A549 (cell line): ENCODE measurements around the gene RMRP. TPM values are rescaled to one million over a fixed set of nuclear protein-coding genes. Genes with fewer than 3 reads are reported as not detected.
"Not testable (repeated sequence)": the region's sequence is repeated elsewhere in the genome, so short reads cannot be mapped to it uniquely, and the experiment has no call there.

ENCODE experiments used
- ATAC-seq, 2 experiments: fragments of 200-7000 bp in 1 of 2; fragments of >200 bp in 1 of 2; cut with Nextera tagmentation in 1 of 2; cut with Tn5 transposase in 1 of 2; 3 replicates each; pipeline versions ENCODE4 v1.8.0 to v1.9.1; 2018 to 2020; ENCODE audit warnings: mild to moderate bottlenecking in 1 of 2, moderate library complexity in 1 of 2
- CTCF ChIA-PET: fragments of 300-600 bp; sonication (Branson Sonifier 250); formaldehyde crosslinking; extraction: SDS; loops from one replicate; lab custom pipeline; 2021; ENCODE audit warnings: antibody characterized with exemption, inconsistent platforms; lab: Yijun Ruan, JAX
- POLR2A ChIA-PET: fragments of 350-600 bp; formaldehyde crosslinking; extraction: SDS; loops from one replicate; lab custom pipeline; 2021; ENCODE audit warnings: antibody characterized with exemption, inconsistent platforms; lab: Yijun Ruan, JAX
- DNase-seq, 2 experiments: peaks; one replicate each; pipeline versions ENCODE4 v3.0.0 to v3.0.0-alpha.2; 2011 to 2016; ENCODE audit warnings: low read depth in 1 of 2, low spot score in 1 of 2
- FAIRE-seq: peaks from 2 replicates; lab custom pipeline; 2011; peaks lifted over from hg19 to GRCh38; lab: Jason Lieb, UNC
- H3K27ac ChIP-seq, 2 experiments: fragments of >200 bp; sonication (Bioruptor Twin); formaldehyde crosslinking; 3 replicates each; pipeline ENCODE4 v1.5.1; 2016 to 2017
- H3K4me1 ChIP-seq: fragments of >200 bp; sonication (Bioruptor Twin); formaldehyde crosslinking; 3 replicates; pipeline ENCODE4 v1.6.1; 2016
- H3K4me2 ChIP-seq: fragments of >200 bp; sonication (Bioruptor Twin); formaldehyde crosslinking; 3 replicates; pipeline ENCODE4 v1.6.1; 2016
- H3K4me3 ChIP-seq: fragments of >200 bp; sonication (Bioruptor Twin); formaldehyde crosslinking; 3 replicates; pipeline ENCODE4 v1.5.1; 2016
- H3K9me3 ChIP-seq: fragments of >200 bp; sonication (Bioruptor Twin); formaldehyde crosslinking; 3 replicates; pipeline ENCODE4 v1.6.1; 2016
- CHD2 ChIP-seq: fragments of 150-350 bp; IDR thresholded peaks from 2 replicates; pipeline ENCODE4 v1.6.1; 2014; ENCODE audit warnings: low read length; ENCODE audit not compliant: partially characterized antibody
- CTCF ChIP-seq: fragments of >200 bp; sonication (Bioruptor Twin); formaldehyde crosslinking; IDR thresholded peaks from 3 replicates; pipeline ENCODE4 v1.5.1; 2016
- E2F6 ChIP-seq: IDR thresholded peaks from 2 replicates; pipeline ENCODE4 v1.6.1; 2012; ENCODE audit warnings: low read depth, borderline replicate concordance
- EHF ChIP-seq: fragments of 250-450 bp; sonication (Bioruptor Pico); IDR thresholded peaks from 2 replicates; pipeline ENCODE4 v1.5.0; 2020; ENCODE audit warnings: mild to moderate bottlenecking
- EHMT2 ChIP-seq: fragments of 200-600 bp; sonication (generic); IDR thresholded peaks from 2 replicates; pipeline ENCODE4 v1.6.1; 2016; ENCODE audit warnings: antibody characterized with exemption, low read depth, mild to moderate bottlenecking, moderate library complexity
- ELK1 ChIP-seq: fragments of 150-350 bp; IDR thresholded peaks from 2 replicates; pipeline ENCODE4 v1.6.1; 2014; ENCODE audit warnings: low read depth, mild to moderate bottlenecking, low read length
- ESRRA ChIP-seq: fragments of 150-350 bp; IDR thresholded peaks from 2 replicates; pipeline ENCODE4 v1.6.1; 2014; ENCODE audit warnings: mild to moderate bottlenecking, low read length, borderline replicate concordance
- FOSB ChIP-seq: fragments of 250-450 bp; sonication (Bioruptor Pico); IDR thresholded peaks from 2 replicates; pipeline ENCODE4 v1.5.0; 2020; ENCODE audit warnings: mild to moderate bottlenecking, moderate library complexity
- FOSL2 ChIP-seq, 2 experiments: fragments of 450-650 bp in 1 of 2; fragments of >200 bp in 1 of 2; sonication (Bioruptor Twin) in 1 of 2; formaldehyde crosslinking; IDR thresholded peaks; 2 replicates each; pipeline versions ENCODE4 v1.5.0 to v1.6.1; 2016 to 2020; ENCODE audit warnings: mild to moderate bottlenecking in 1 of 2, moderate library complexity in 1 of 2
- FOXS1 ChIP-seq: fragments of 250-450 bp; sonication (Bioruptor Pico); IDR thresholded peaks from 2 replicates; pipeline ENCODE4 v1.5.0; 2020; ENCODE audit warnings: mild to moderate bottlenecking, moderate library complexity
- HES2 ChIP-seq: fragments of >200 bp; sonication (Bioruptor Twin); formaldehyde crosslinking; IDR thresholded peaks from 2 replicates; pipeline ENCODE4 v1.6.1; 2016
- HEYL ChIP-seq: fragments of 250-450 bp; sonication (Bioruptor Pico); IDR thresholded peaks from 2 replicates; pipeline ENCODE4 v1.8.0; 2021; ENCODE audit warnings: mild to moderate bottlenecking, moderate library complexity
- HMGXB4 ChIP-seq: fragments of 250-450 bp; sonication (Bioruptor Pico); IDR thresholded peaks from 2 replicates; pipeline ENCODE4 v1.5.0; 2021; ENCODE audit warnings: mild to moderate bottlenecking, moderate library complexity, borderline replicate concordance
- HOXA7 ChIP-seq: fragments of 250-450 bp; sonication (Bioruptor Pico); IDR thresholded peaks from 2 replicates; pipeline ENCODE4 v1.5.0; 2020; ENCODE audit warnings: mild to moderate bottlenecking, moderate library complexity
- JUNB ChIP-seq: fragments of >200 bp; sonication (Bioruptor Twin); formaldehyde crosslinking; IDR thresholded peaks from 2 replicates; pipeline ENCODE4 v1.6.1; 2016
- MAFK ChIP-seq: fragments of 450-650 bp; IDR thresholded peaks from 2 replicates; pipeline ENCODE4 v1.6.1; 2014; ENCODE audit not compliant: partially characterized antibody
- RAD21 ChIP-seq, 2 experiments: fragments of >200 bp in 1 of 2; sonication (Bioruptor Twin) in 1 of 2; formaldehyde crosslinking in 1 of 2; IDR thresholded peaks in 1 of 2; conservative IDR thresholded peaks in 1 of 2; 2 replicates in 1 of 2; 3 replicates in 1 of 2; pipeline ENCODE4 v1.6.1; 2012 to 2018; ENCODE audit warnings: inconsistent platforms in 1 of 2
- RARB ChIP-seq: fragments of 250-450 bp; sonication (Bioruptor Pico); IDR thresholded peaks from 2 replicates; pipeline ENCODE4 v1.8.0; 2021; ENCODE audit warnings: mild to moderate bottlenecking, moderate library complexity
- RNF2 ChIP-seq: fragments of 200-600 bp; sonication (generic); IDR thresholded peaks from 2 replicates; pipeline ENCODE4 v1.6.1; 2016; ENCODE audit warnings: low read depth, mild to moderate bottlenecking, antibody characterized with exemption, moderate library complexity, borderline replicate concordance
- WGBS: methylation state at CpG from one replicate; pipeline ENCODE4 v1.1.6; 2017; ENCODE audit errors: missing lambda C conversion rate; 5-methylcytosine and 5-hydroxymethylcytosine counted together
- polyA plus RNA-seq, 4 experiments: library from polyadenylated mRNA; depleted of rRNA in 3 of 4; stranded (reverse); fragments of >200 nt; fragmentation: RNase III in 1 of 4; extraction: RNeasy Plus Mini Kit Qiagen cat#74134 plus additional on column Dnase treatment in 1 of 4; gene quantifications; 2 replicates in 3 of 4; 3 replicates in 1 of 4; pipeline ENCODE4 v1.2.3, GENCODE V29; 2011 to 2017

Gene RMRP
- polyA plus RNA-seq, 2 of the 4 experiments (the other 2 are of a cell fraction) = 80.2 TPM; not detected in 1

GRCh38 chr9:35646153-35646532 lies 11.7 kb downstream of the RMRP start:
- ChIA-PET CTCF (interaction anchor here (0.7 to 5.9 kb wide), 37 partner anchors 10 to 975 kb away, joined by 3 to 135 read pairs (median 5); partner anchors contain the start of genes ARHGEF39, CCDC107, CREB3 and GBA2), POLR2A (interaction anchor here (0.7 to 1.4 kb wide), 3 partner anchors 12 to 19 kb away, joined by 3 to 4 read pairs (median 3); partner anchors contain the start of genes ARHGEF39, CCDC107 and RMRP)
- FAIRE-seq = no peak
- no peak for DNase-seq
- H3K4me1 ChIP-seq = peaks cover 9% of the 10 kb centered on the region
- peak overlapping the region; percentile 52 for H3K4me3 ChIP-seq
- WGBS = 51% methylated on average over 11 of the region's 11 CpGs
- TF ChIP-seq HES2 (no peak), HEYL (no peak), ELK1 (no peak), EHF (CRISPR knock-in tag) (no peak), HMGXB4 (CRISPR knock-in tag) (no peak), RNF2 (no peak), FOSL2 (IDR thresholded peaks at IDR 0.05) (no peak), FOSL2 (CRISPR knock-in tag; IDR thresholded peaks at IDR 0.05) (no peak), MAFK (no peak), E2F6 (no peak), CTCF (no peak)
- H3K9me3 ChIP-seq = no peaks in the 10 kb centered on the region
- peak overlapping the region; percentile 100 for H3K4me2 ChIP-seq
- H3K27ac ChIP-seq = peak overlapping the region; percentile 92 to 93
- ATAC-seq = peak; percentile 11 to 34; a peak in 3 of 6 replicates

GRCh38 chr9:35645736-35646135 lies 12.1 kb downstream of the RMRP start:
- POLR2A ChIA-PET = interaction anchor here (0.7 to 1.4 kb wide), 3 partner anchors 12 to 19 kb away, joined by 3 to 4 read pairs (median 3); partner anchors contain the start of genes ARHGEF39, CCDC107 and RMRP

GRCh38 chr9:35643046-35643445 lies 14.8 kb downstream of the RMRP start:
- 83% methylated on average over 12 of the region's 12 CpGs for WGBS
- no peak for FAIRE-seq
- H3K27ac ChIP-seq = no peak overlapping the region
- ChIA-PET POLR2A (interaction anchor here (0.7 kb wide), 1 partner anchor 14 kb away, joined by 5 read pairs; no protein-coding TSS in a partner anchor), CTCF (interaction anchor here (1.3 to 1.5 kb wide), 3 partner anchors 10 to 39 kb away, joined by 3 read pairs; no protein-coding TSS in a partner anchor)
- no peak overlapping the region for H3K4me3 ChIP-seq
- no peak overlapping the region for H3K4me2 ChIP-seq
- DNase-seq = no peak
- no peak for TF ChIP-seq RARB (CRISPR knock-in tag)
- no peak for TF ChIP-seq CHD2
- TF ChIP-seq HOXA7 = no peak
- TF ChIP-seq FOXS1 (CRISPR knock-in tag) = no peak
- no peak for TF ChIP-seq EHMT2
- no peak for TF ChIP-seq RAD21 (conservative IDR thresholded peaks at IDR 0.05 in 1 of 2, IDR thresholded peaks at IDR 0.05 in 1 of 2)
- TF ChIP-seq ESRRA = no peak
- no peak for TF ChIP-seq FOSB (CRISPR knock-in tag)
- TF ChIP-seq JUNB = no peak
- no peak for ATAC-seq
- no peaks in the 10 kb centered on the region for H3K9me3 ChIP-seq
- peaks cover 9% of the 10 kb centered on the region for H3K4me1 ChIP-seq

More at GRCh38 chr9:35645736-35646135, 12.1 kb downstream of the RMRP start:
- 90% methylated on average over 10 of the region's 10 CpGs for WGBS
- H3K9me3 ChIP-seq, ATAC-seq, H3K4me3 ChIP-seq, DNase-seq, H3K4me1 ChIP-seq, FAIRE-seq: not testable (repeated sequence)
- H3K4me2 ChIP-seq = peak overlapping the region; percentile 100
- peak overlapping the region in 1 of 2 experiments; percentile 92; a peak in 1 of 6 replicates for H3K27ac ChIP-seq
- CTCF ChIA-PET = interaction anchor here (0.7 to 5.9 kb wide), 31 partner anchors 10 to 975 kb away, joined by 3 to 135 read pairs (median 6); partner anchors contain the start of genes ARHGEF39, CCDC107, CREB3 and GBA2

- DNase-seq, POLR2A ChIA-PET, ATAC-seq, H3K4me1 ChIP-seq, H3K9me3 ChIP-seq, H3K4me3 ChIP-seq, FAIRE-seq, H3K4me2 ChIP-seq, H3K27ac ChIP-seq: not testable (repeated sequence)
- WGBS = 95% methylated on average over 3 of the region's 3 CpGs
- CTCF ChIA-PET = interaction anchor here (1.6 kb wide), 1 partner anchor 16 kb away, joined by 6 read pairs; the partner anchor contains the start of genes CCDC107 and RMRP
These were observed 16.3 kb downstream of the RMRP start for GRCh38 chr9:35641478-35641877.

- DNase-seq, POLR2A ChIA-PET, H3K4me3 ChIP-seq, FAIRE-seq, H3K4me1 ChIP-seq, ATAC-seq, H3K9me3 ChIP-seq, H3K4me2 ChIP-seq, H3K27ac ChIP-seq: not testable (repeated sequence)
- 90% methylated on average over 15 of the region's 15 CpGs for WGBS
- CTCF ChIA-PET = interaction anchor here (1.3 to 1.6 kb wide), 6 partner anchors 11 to 56 kb away, joined by 3 to 6 read pairs (median 4); partner anchors contain the start of genes ARHGEF39, CCDC107 and RMRP
These were observed 17.4 kb downstream of the RMRP start for GRCh38 chr9:35640431-35640830.
